ENCODE measurements around the gene PHOX2B.
"Not testable (repeated sequence)": the region's sequence is repeated elsewhere in the genome, so short reads cannot be mapped to it uniquely, and the experiment has no call there.

Gene PHOX2B

DNA sequence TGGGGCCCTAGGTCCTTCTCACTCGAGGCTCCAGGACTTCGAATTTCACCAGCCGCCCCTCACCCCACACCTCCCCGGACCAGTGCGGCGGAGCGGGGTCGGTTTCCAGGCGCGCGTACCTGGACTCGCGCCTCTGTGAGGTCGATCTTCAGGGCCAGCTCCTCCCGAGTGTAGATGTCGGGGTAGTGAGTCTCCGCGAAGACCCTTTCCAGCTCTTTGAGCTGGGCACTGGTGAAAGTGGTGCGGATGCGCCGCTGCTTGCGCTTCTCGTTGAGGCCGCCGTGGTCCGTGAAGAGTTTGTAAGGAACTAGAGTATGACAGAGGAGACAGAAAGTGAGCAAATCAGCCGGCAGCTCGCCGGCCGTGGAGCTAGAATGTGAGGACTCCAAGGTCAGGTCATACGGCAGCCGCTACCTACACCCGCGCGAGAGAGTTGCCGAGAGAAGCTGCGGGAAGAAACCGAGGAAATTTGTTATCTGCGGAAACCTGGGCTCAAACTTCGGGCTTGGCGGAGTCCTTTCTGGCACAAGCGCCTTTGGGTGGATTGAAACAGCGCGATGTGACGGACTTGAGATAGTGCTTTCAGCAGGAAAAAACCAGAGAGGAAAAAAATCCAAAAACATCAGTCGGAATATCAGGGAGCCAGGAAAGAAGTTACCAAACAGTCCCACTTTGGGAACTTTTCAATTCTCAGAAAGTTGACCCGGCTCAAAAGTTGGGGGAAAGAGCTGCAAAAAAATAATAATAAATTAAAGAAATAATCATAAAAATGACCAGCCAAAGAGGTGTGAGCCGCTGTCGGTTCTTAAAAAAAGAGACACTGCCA, 1.1 kb downstream of the PHOX2B start:
- DNase-seq: peak; percentile 76

DNA sequence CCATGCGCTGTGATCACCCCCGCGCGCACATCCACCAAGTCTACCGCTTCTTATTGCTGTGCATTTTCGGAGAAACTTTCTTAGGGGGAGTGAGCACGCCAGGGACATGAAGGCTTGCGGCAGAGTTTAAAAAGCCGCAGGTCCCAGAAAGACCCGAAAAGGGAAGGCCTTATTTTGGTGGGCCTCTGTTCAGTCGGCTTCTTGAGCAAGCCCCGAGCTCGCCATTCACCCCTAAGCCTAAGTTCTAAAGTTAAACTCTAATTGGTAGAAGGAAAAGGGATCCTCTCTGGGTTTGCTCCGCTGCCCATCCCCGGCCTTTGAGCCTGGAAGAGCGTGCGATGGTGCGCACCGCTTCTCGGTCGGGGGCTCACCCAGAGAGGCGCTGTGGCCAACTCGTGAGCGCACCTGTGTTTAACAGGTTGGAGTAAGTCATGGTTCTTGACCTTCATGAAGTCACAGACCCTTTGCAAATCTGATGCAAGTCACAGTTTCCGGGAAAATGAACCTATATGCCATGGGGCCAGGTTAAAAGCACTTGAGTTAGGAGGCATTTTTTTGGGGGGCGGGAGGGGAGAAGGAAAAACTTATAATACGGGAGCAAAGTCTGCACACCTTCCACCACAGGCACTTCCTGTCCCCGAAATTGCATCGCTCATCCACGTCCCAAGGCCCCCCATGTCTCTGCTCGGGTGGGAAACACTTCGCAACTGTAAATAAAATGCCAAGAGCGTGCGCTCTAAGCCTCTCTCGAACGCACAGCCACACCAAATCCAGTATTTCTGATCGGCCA, 1.9 kb downstream of the PHOX2B start:
- DNase-seq: peak; percentile 56

DNA sequence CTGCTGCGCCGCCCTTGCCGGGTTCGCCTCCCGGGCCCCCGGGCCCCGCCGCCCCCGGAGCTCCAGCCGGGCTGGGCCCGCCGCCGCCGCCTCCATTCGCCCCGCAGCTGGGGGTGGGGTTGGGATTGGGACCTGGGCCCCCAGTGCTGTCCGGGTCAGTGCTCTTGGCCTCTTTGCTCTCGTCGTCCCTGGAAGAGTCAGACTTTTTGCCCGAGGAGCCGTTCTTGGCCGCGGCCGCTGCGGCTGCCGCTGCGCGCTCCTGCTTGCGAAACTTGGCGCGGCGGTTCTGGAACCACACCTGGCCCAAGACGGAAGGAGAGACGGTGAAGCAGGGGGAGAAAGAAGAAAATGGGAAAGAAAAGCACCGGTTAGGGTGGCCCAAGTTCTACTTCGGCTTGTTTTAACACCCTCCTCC, 2.5 kb downstream of the PHOX2B start:
- DNase-seq: no peak

DNA sequence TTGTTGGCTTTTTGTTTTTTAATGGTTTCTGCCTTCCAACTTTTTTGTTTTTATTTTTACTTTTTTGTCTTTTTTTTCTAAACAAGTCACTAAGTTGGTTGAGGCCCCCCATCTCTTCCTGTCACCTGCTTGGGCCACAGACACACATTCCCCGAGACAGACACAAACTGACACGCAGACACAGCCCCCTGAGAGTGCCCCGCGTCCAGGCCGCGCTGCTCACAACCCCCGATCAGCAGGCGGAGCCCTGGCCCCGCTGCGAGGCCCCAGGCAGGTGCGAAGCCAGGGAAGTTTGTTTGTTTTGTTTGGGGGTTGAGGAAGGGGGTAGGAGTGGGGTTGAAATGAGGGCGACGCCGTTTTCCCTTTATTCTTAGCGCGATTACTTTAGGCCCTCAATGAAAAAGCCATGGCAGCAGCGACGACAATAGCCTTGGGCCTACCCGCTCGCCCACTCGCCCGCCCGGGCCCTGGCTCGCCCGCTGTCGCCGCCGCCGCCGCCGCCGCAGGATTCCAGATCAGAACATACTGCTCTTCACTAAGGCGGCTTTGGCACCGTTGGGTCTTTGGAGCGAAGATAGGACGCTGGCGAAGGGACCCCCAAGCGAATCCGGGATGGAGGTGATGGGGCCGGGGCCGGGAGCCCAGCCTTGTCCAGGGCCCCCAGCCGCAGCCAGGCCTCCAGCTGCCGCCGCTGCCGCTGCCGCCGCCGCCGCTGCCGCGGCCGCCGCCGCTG, 3.1 kb downstream of the PHOX2B start:
- DNase-seq: peak; percentile 45

DNA sequence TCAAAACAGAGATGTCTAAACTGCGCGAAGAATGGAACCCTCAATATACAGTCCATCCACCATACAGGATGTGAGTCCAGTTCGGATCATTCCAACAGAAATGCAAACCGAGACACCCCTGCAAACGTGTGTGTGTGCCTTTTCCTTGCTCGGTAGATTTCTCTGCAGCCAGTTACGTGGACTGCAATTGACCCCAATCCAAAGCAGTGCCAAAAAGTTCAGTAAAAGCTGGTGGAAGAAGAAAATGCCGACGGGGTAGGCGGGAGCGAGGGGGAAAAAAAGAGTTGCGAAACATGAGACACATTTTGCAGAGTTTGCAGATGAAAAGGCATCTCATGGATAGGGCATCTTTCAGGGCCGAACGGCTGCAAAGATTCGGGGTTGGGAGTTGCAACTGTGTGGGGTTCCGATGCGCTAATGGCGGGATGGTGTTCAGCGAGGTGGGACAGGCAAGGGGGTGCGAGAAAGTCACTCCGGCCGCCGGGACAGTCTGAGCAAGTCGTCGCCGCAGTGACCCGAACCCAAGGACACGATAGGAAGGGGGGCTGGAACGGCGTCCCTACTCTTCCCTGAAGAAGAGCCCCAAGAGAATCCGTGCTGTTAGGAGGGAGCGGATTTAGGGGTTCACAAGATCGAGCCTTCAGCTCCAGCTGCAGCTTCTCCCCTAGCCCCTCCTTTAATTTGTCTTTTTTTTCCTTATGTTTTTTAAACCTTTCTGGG, 3.8 kb downstream of the PHOX2B start:
- DNase-seq: peak; percentile 55

DNA sequence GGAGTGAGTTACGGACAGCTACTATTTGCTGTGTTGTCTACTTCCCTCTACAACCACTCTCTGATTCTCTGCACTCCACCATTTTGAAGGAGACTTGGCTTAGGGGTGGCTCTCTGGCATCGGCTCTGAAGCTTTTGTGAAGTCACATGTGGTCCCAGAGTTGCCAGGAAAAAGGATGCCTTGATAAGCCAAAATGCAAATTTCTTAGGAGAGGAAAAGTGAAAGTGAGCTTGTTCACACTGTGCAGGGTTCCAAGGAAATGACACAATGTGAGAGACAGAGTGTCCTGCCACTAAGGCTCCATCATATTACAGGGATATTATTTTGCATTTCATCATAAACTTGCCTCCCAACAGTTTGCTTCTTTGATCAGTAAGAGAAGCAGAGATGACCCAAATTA, 7.2 kb downstream of the PHOX2B start:
- DNase-seq: no peak

DNA sequence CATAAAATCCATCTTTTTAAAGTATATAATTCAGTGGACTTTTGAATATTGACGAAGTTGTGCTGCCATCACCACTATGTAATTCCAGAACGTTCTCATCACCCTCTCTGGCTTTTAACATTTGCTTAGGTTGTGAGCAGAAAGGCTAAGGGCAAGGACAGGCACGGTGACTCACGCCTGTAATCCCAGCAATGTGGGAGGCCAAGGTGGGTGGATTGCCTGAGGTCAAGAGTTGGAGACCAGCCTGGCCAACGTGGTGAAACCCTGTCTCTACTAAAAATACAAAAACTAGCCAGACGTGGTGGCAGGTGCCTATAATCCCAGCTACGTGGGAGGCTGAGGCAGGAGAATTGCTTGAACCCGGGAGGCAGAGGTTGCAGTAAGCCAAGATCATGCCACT, 11.0 kb downstream of the PHOX2B start:
- not testable (repeated sequence) for DNase-seq

DNA sequence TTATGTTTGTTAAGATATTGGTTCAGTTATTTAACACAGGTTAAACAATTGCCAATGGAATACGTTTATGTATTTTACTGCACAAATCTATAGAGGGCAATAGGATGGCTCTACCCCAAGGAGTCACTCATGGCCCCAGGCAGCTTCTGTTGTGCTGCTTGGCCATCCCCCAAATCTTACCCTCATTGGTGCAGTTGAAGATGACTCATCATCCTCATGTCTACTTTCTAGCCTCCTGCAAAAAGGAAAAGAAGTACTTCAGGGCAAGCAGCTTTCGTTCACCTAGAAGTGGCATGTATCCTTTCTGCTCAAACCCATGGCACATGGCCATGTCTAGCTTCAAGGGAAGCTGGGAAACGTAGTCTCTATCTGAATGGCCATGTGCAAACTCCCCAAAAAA, 14.2 kb downstream of the PHOX2B start:
- no peak for DNase-seq

DNA sequence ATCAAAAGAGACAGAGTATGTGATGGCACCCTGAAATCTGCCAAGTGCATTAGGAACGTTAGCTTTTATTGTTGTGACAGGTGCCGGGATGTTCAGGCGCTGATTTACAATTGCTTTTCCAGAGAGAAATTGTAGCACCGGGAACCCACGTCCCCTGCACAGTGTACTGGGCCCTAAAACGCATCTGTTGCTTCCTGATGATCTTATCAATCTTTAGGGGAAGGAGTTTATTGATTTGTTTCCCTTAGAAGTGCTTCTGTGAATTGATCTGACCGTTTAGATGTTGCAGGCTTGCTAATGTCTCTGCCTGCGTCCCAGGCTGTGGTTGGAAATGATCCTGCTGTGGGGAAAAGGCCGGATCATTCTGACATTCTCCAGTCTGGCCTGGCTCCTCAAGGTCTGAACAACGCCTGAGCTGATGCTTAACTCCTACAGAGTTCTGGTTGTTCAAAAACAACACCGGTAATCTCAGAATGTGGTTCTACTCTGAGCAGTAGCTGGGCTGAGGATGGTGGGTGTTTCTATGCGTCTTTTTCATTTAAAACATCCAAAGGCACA, 16.9 kb downstream of the PHOX2B start:
- peak; percentile 49 for DNase-seq

DNA sequence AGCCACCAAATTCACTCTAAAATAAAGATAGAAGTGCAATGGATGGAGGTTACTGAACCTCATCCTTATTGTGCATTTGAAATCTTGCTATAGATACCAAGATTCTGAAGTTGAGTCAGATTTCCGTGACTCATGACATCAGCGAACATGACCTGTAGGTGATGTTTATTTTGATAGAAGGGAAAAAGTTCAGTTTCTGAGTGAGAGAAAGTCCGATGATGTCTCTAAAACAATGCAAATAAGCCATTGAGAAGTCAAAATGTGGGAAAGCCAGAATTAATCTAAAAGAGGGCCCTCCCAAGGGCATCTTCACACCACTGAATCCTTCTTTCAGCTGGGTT, 20.0 kb downstream of the PHOX2B start:
- DNase-seq: no peak

DNA sequence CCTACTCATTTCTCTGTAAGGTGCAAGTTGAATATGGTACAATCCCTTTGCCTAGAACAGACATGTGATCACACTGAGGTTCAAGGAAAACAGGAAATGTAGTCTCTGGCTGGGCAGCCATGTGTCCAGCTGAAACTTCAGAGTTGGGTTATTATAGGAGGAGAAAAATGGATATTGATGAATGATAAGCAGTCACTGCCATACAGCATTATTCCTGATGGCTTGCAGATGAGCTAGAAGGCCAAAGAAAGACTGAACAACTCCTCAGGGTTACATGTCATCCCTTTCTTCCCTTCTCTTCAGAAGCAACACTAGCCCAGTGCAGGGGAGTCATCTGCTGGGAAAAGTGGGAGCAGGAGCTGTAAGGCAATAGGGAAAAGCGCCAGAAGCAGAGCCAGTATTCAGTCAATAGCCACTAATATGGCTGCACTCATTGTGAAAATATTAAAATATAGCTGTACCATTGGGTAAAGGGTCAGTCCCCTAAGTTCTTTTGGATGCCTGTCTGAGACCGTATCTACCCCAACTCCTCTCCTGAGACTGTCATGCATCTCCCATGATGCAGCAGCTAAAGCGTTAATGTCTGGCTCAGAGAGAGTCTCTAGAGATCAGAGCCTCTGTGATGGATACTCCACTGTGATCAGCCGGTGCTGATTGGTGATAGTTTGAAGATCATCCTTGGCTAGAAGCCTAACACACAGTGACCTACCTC, 20.5 kb downstream of the PHOX2B start:
- DNase-seq: no peak

DNA sequence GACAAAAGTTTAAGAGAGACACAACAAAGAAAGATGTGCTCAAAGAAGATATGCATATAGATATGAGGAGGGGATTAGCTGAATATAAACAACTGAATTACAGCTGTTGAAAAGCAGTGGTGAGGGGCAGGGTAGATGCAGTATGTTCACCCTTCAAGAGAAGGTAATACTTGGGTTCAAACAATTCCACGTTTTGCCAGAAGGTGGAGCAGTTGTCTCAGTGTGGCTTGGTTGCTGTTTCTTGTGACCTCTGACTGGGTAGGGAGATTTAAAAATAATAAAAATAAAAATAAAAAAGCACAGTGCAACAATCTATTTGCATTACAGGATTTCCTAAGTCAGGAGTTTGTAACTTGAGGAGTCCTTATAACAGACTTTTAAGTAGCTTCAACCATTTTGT, 23.3 kb downstream of the PHOX2B start:
- DNase-seq: no peak

DNA sequence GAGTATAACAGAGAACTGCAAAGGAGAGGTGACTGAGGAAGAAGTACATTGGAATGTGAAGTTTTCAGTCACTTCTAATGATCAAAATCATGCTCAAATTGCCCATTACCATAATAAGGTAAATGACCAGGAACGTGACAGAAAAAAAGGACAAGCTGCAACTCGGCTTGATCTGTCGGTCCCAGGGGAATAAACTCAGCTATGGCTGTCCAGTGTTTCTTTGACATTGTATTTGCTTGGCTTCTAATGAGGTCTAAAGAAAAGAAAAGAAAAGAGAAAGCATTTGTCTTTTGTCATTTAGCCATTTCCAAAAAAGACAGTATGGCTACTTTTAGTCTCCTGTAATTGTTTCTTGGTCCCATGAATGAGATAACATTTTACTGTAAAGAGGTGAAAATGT, 25.2 kb downstream of the PHOX2B start:
- DNase-seq: no peak

DNA sequence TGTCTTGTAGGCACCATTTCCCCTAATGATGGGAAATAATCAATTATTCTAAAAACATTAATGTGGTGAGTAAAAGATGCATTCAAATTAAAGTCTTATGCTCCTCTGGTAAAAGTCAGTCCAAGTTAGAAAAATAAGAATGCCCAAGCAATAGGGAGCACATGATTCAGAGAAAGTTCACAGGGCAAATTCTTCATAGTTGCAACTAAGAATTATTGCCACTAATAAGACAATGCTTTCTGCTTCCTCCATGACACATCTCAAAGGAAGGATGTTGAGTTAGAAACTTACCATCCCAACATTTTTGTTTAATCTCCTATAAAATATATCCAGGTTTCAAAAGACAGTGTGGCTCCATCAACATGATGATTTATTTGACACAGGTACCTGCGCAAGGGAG, 26.3 kb downstream of the PHOX2B start:
- no peak for DNase-seq

DNA sequence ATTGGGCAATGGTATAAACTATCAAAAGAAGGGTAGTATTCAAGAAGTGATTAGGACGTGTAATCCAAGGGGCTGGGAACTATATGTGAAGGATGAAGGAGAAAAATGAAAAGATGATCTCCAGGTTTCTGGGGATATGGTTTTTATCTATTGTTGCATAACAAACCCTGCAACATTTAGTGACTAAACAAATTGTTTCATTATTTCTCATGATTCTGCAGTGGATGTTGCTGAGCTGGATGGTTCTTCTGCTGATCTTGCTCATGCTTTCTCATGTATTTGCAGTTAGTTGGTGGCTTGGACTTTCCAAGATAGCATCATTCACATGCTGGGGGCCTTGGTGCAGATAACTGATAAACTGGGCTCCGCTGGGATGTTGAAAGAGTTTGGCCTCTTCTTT, 29.1 kb downstream of the PHOX2B start:
- DNase-seq: no peak

DNA sequence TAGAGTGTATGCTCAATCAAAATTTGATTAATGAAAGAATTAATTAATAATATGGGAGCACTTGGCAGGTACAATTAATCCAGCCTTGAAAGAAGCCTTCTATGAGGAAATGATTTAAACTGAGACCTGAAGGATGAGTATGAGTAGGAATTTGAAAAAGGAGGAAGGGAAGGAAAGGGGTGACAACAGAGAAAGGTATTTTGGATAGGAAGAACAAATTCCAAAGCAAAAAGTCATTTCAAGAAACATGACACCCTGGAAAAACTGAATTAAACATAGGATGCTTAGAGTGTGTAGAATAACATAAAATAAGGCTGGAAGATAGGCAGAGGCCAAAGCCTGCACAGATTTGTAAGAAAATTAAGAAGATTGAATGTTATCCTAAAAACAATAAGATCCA, 29.6 kb downstream of the PHOX2B start:
- DNase-seq: no peak

DNA sequence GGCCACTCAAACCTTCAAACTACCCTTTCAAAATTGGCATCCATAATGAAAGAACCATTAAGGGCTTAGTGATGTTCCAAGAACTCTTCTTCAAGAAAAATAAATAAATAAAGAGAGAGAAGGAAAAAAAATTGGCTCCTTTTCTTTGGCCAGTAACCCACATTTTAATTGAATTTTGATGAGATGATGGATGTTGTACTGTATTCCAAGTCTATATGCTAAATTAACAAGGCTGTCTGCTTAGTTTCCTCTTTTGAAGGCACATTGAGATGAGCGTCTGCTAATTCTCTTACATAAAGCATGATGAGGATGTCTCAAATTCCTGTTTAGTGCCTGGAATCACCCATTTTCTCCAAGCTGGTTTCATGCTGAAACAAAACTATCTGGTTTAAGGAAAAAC, 33.4 kb downstream of the PHOX2B start:
- DNase-seq: no peak

DNA sequence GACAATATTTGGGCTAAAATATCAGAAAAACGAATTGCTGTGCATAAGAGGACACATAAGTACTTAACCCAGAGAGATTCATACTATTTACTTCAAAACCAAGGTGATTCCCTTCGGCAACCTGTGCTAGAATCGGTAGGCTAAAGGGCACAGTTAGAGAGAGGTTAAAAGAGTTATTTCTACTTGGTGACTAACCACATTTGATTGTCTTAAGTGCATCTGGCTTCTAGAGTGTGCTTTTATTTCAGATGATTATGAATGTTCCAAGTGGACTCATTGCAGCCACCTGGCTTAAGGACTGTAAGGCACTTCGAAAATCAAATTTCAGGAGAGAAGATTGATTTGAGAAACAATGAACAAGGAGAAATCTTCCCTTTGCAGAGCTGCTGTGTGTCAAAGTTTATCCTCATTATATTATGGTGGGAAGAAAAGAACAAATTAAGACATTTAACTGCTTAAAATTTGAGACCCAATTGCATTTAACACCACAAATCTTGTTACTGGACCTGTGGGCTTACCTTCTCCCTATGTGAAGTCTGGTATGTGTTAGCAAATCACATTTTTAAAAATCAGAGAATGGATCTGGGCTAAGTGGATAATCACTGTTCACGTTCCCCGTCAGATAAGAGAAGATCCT, 34.0 kb downstream of the PHOX2B start:
- no peak for DNase-seq

DNA sequence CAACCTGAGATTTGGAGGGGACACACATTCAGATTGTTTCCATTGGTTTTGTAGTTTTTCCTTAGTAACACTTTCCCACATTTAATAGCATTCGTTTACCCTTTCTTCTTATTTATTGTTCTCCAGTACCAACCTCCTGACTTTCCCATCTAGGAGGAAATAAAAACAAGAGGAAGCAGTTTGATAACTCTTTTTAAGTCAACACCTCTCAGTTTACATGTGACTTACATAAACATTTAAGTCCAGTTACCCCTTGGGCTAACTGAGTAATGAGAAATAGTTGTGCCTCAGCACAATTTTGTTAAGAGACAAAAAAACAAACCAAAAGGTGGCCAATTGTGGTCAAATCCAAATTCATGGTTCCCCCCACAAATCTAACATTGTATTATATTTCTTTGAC, 34.8 kb downstream of the PHOX2B start:
- no peak for DNase-seq

DNA sequence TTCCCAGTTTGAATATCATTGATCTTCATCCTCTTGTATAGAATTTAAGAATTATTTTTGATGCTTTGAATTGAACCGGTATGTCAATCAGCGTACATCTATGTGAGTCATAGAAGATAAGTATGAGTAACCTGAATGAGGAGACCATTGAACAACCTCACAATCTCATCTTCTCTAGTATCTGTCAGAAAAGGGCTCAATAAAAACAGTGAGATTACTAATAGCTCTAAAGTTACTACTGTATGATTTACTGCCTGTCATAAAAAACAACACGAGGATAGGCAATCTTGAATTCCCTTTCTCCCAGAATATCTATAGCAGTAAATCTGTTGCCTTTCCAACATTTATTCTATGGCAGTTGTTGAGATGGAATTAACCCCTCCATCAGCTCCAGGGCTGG, 36.1 kb downstream of the PHOX2B start:
- DNase-seq: no peak

DNA sequence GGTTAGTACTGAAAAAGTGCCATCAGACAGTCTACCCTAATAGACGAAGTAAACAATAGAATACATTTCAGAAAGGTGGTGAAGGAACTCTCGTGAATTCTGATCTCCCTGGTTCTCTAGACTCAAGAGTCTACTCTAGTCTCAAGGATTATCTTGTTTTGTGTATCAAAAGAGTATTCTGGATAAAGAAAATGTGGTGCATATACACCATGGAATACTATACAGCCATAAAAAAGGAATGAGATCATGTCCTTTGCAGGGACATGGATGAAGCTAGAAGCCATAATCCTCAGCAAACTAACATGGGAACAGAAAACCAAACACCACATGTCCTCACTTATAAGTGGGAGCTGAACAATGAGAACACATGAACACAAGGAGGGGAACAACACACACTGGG, 36.9 kb downstream of the PHOX2B start:
- DNase-seq: not testable (repeated sequence)

Measured in retina (tissue), 1 donor.